WI38 (cell line): ENCODE data around the gene NBPF3.

Experiments used
- H3K4me3 ChIP-seq: 2 replicates; pipeline ENCODE4 v1.5.1; 2011; ENCODE audit warnings: low read depth, mild to moderate bottlenecking, control low read depth, low read length
- CTCF ChIP-seq: IDR thresholded peaks from 2 replicates; pipeline ENCODE4 v1.5.1; 2012; ENCODE audit warnings: low read depth, mild to moderate bottlenecking, control low read depth, low read length

NBPF3 gene

GRCh38 chr1:21509351-21510112 is 69.6 kb downstream of the NBPF3 start, which contains the start of gene ALPL:
Gene ALPL (plus strand): TSS chr1:21509423. CDS start chr1:21554082, 44,659 bp downstream.
- H3K4me3 ChIP-seq, result peak within 1 kb of the TSS; percentile 35
- TF ChIP-seq CTCF, result no peak

- H3K4me3 ChIP-seq, result no peak overlapping the region
- no peak for TF ChIP-seq CTCF
Observed at GRCh38 chr1:21510113-21510493, 70.2 kb downstream of the NBPF3 start.

GRCh38 chr1:21510885-21511578 is 71.1 kb downstream of the NBPF3 start:
- TF ChIP-seq CTCF, result no peak
- no peak overlapping the region for H3K4me3 ChIP-seq

GRCh38 chr1:21511579-21512522 is 71.9 kb downstream of the NBPF3 start:
- no peak for TF ChIP-seq CTCF
- H3K4me3 ChIP-seq, result no peak overlapping the region

GRCh38 chr1:21514245-21514644 is 74.3 kb downstream of the NBPF3 start:
- H3K4me3 ChIP-seq, result no peak overlapping the region
- TF ChIP-seq CTCF, result no peak

- no peak for TF ChIP-seq CTCF
- H3K4me3 ChIP-seq, result no peak overlapping the region
Observed at GRCh38 chr1:21517161-21517589, 77.2 kb downstream of the NBPF3 start.
